CD4-positive, alpha-beta T cell (primary cell): ENCODE measurements around the gene RMI1. TPM values are rescaled to one million over a fixed set of nuclear protein-coding genes. Genes with fewer than 3 reads are reported as not detected.

ENCODE experiments used
- ATAC-seq: fragments of 200-7000 bp; cut with Tn5 transposase; one replicate; pipeline ENCODE4 v1.10.0; 2022; ENCODE audit warnings: mild to moderate bottlenecking; ENCODE audit not compliant: poor library complexity
- CTCF ChIA-PET: fragments of 350-600 bp; sonication (Branson Sonifier 250); formaldehyde crosslinking; loops from one replicate; lab custom pipeline; 2021; ENCODE audit warnings: antibody characterized with exemption, inconsistent platforms; lab: Charles Lee
- POLR2A ChIA-PET: fragments of 350-600 bp; sonication (Branson Sonifier 250); formaldehyde crosslinking; loops from one replicate; lab custom pipeline; 2021; ENCODE audit warnings: antibody characterized with exemption, inconsistent platforms; lab: Charles Lee
- DNase-seq, 14 experiments: peaks; one replicate each; pipeline ENCODE4 v3.0.0-alpha.2; 2013 to 2020; ENCODE audit warnings: mixed read lengths in 2 of 14
- H3K27ac ChIP-seq, 2 donors: one replicate each; pipeline versions ENCODE4 v1.5.1 to v1.7.0; 2013; ENCODE audit warnings: low read length in 2 of 2, low read depth in 1 of 2, mild to moderate bottlenecking in 1 of 2
- H3K27me3 ChIP-seq, 2 experiments: 1 replicate in 1 of 2; 2 replicates in 1 of 2; pipeline versions ENCODE4 v1.6.1 to v1.7.0; 2013; ENCODE audit warnings: low read length in 2 of 2, control low read depth in 1 of 2, mild to moderate bottlenecking in 1 of 2, moderate library complexity in 1 of 2; ENCODE audit not compliant: insufficient read depth in 2 of 2, control insufficient read depth in 1 of 2
- H3K36me3 ChIP-seq: one replicate; pipeline ENCODE4 v1.6.1; 2013; ENCODE audit warnings: low read length, control low read depth; ENCODE audit not compliant: insufficient read depth
- H3K4me1 ChIP-seq: one replicate; pipeline ENCODE4 v1.6.1; 2013; ENCODE audit warnings: low read length, control low read depth; ENCODE audit not compliant: insufficient read depth
- H3K4me3 ChIP-seq: one replicate; pipeline ENCODE4 v1.5.1; 2013; ENCODE audit warnings: mild to moderate bottlenecking, low read length, moderate library complexity
- H3K9me3 ChIP-seq, 2 experiments: 1 replicate in 1 of 2; 2 replicates in 1 of 2; pipeline versions ENCODE4 v1.6.1 to v1.7.0; 2013; ENCODE audit warnings: low read length in 2 of 2, mild to moderate bottlenecking in 2 of 2, control low read depth in 1 of 2, moderate library complexity in 1 of 2; ENCODE audit not compliant: control insufficient read depth in 1 of 2, insufficient read depth in 1 of 2
- H3K27ac Mint-ChIP-seq: one replicate; pipeline ENCODE4 v1.8.0; 2020; ENCODE audit warnings: mixed read lengths
- H3K27me3 Mint-ChIP-seq: one replicate; pipeline ENCODE4 v1.8.0; 2021; ENCODE audit warnings: mixed read lengths
- H3K36me3 Mint-ChIP-seq: one replicate; pipeline ENCODE4 v1.8.0; 2021; ENCODE audit warnings: low read depth, mixed read lengths
- H3K4me1 Mint-ChIP-seq: one replicate; pipeline ENCODE4 v1.8.0; 2021; ENCODE audit warnings: low read depth, mixed read lengths
- H3K4me3 Mint-ChIP-seq: one replicate; pipeline ENCODE4 v1.8.0; 2020; ENCODE audit warnings: mild to moderate bottlenecking, mixed read lengths
- H3K9me3 Mint-ChIP-seq: one replicate; pipeline ENCODE4 v1.8.0; 2020; ENCODE audit warnings: mixed read lengths
- intact Hi-C, 2 experiments: fragments of 100-400 bp; cut with DNase I in 1 of 2; cut with micrococcal nuclease in 1 of 2; formaldehyde crosslinking; loops; one replicate each; pipeline versions ENCODE4 v1.15.1 to v1.9.0; 2023 to 2025; cut with DNase I, micrococcal nuclease
- total RNA-seq, 174 experiments: library from RNA in 2 of 174; stranded (reverse) in 2 of 174; gene quantifications; one replicate each; pipeline ENCODE4 v1.2.3 and lab custom pipeline; 2021 to 2026
- TF ChIP-seq, protein P1 (sequence below): fragments of 200-600 bp; IDR thresholded peaks from one replicate; pipeline ENCODE4 v1.8.0; 2022; ENCODE audit warnings: antibody characterized with exemption, mild to moderate bottlenecking

The RMI1 gene
- total RNA-seq, 2 experiments from 2014 or later = 0.66 to 1.2 TPM

DNA sequence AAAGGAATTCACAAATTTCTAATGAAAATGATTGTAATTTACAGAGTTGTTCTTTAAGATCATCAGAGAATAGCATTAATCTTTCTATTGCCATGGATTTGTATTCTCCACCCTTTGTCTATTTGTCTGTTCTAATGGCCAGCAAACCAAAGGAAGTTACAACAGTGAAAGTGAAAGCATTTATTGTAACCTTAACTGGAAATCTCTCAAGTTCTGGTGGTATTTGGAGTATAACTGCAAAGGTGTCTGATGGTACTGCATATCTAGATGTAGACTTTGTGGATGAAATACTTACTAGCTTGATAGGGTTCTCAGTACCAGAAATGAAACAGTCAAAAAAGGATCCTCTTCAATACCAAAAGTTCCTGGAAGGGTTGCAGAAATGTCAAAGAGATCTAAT lies 21.7 kb downstream of the RMI1 start:
- TF ChIP-seq, protein P1, sequence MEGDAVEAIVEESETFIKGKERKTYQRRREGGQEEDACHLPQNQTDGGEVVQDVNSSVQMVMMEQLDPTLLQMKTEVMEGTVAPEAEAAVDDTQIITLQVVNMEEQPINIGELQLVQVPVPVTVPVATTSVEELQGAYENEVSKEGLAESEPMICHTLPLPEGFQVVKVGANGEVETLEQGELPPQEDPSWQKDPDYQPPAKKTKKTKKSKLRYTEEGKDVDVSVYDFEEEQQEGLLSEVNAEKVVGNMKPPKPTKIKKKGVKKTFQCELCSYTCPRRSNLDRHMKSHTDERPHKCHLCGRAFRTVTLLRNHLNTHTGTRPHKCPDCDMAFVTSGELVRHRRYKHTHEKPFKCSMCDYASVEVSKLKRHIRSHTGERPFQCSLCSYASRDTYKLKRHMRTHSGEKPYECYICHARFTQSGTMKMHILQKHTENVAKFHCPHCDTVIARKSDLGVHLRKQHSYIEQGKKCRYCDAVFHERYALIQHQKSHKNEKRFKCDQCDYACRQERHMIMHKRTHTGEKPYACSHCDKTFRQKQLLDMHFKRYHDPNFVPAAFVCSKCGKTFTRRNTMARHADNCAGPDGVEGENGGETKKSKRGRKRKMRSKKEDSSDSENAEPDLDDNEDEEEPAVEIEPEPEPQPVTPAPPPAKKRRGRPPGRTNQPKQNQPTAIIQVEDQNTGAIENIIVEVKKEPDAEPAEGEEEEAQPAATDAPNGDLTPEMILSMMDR = no peak
- intact Hi-C loops = no loop called here
- H3K4me3 Mint-ChIP-seq = no peak overlapping the region
- H3K36me3 Mint-ChIP-seq = peaks cover 10% of the 10 kb centered on the region
- H3K4me1 Mint-ChIP-seq = peaks cover 17% of the 10 kb centered on the region
- peak in 2 of 14 experiments; percentile 11 to 54 for DNase-seq
- H3K4me1 ChIP-seq = no peaks in the 10 kb centered on the region
- no peak overlapping the region for H3K4me3 ChIP-seq
- peaks cover 5% of the 10 kb centered on the region for H3K36me3 ChIP-seq
- CTCF ChIA-PET = no interaction called here
- no peaks in the 10 kb centered on the region for H3K27me3 Mint-ChIP-seq
- no peaks in the 10 kb centered on the region for H3K9me3 ChIP-seq
- POLR2A ChIA-PET = interaction anchor here (0.6 to 1.8 kb wide), 2 partner anchors 22 to 55 kb away, joined by 3 to 12 read pairs; partner anchors contain the start of genes HNRNPK and RMI1
- no peaks in the 10 kb centered on the region for H3K9me3 Mint-ChIP-seq
- no peaks in the 10 kb centered on the region for H3K27me3 ChIP-seq
- ATAC-seq = no peak
- no peak overlapping the region for H3K27ac ChIP-seq
- H3K27ac Mint-ChIP-seq = no peak overlapping the region

DNA sequence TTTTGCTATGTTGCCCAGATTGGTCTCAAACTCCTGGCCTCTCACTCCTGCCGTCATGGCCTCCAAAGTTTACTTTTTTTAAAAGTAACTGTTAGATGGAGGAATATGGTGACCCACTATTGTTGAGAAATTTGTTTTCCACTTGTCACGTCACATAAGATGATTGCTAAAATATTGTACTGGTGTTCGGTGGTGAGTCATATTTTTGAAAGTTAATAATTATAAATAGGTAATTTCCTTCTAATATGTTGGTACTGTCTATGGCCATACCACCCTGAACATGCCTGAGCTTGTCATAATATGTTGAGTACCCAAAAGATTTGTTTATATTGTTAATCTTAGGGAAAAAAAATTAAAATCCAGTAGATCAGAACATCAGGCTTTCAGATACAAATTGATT lies 22.6 kb downstream of the RMI1 start:
- ATAC-seq = no peak
- H3K4me1 Mint-ChIP-seq = peaks cover 17% of the 10 kb centered on the region
- no peaks in the 10 kb centered on the region for H3K27me3 Mint-ChIP-seq
- intact Hi-C loops = no loop called here
- POLR2A ChIA-PET = interaction anchor here (1.8 kb wide), 1 partner anchor 23 kb away, joined by 12 read pairs; the partner anchor contains the start of genes HNRNPK and RMI1
- no peak overlapping the region for H3K4me3 Mint-ChIP-seq
- CTCF ChIA-PET = no interaction called here
- H3K36me3 Mint-ChIP-seq = peaks cover 10% of the 10 kb centered on the region
- Histone ChIP-seq H3K9me3 (no peaks in the 10 kb centered on the region), H3K4me1 (no peaks in the 10 kb centered on the region), H3K4me3 (no peak overlapping the region), H3K36me3 (peaks cover 5% of the 10 kb centered on the region), H3K27ac (no peak overlapping the region), H3K27me3 (no peaks in the 10 kb centered on the region)
- no peak overlapping the region for H3K27ac Mint-ChIP-seq
- no peak for DNase-seq
- TF ChIP-seq, protein P1 = no peak
- no peaks in the 10 kb centered on the region for H3K9me3 Mint-ChIP-seq

- H3K27ac ChIP-seq = no peak overlapping the region
- intact Hi-C loops = no loop called here
- Mint-ChIP-seq H3K4me3 (no peak overlapping the region), H3K27me3 (no peaks in the 10 kb centered on the region), H3K27ac (no peak overlapping the region), H3K36me3 (no peaks in the 10 kb centered on the region), H3K9me3 (no peaks in the 10 kb centered on the region), H3K4me1 (no peaks in the 10 kb centered on the region)
- no peaks in the 10 kb centered on the region for H3K9me3 ChIP-seq
- ChIA-PET POLR2A (interaction anchor here (0.9 to 1.2 kb wide), 2 partner anchors 24 to 28 kb away, joined by 3 read pairs; partner anchors contain the start of gene HNRNPK), CTCF (no interaction called here)
- DNase-seq (no peak), ATAC-seq (no peak)
- H3K4me1 ChIP-seq = no peaks in the 10 kb centered on the region
- H3K36me3 ChIP-seq = no peaks in the 10 kb centered on the region
- no peaks in the 10 kb centered on the region for H3K27me3 ChIP-seq
- no peak overlapping the region for H3K4me3 ChIP-seq
- TF ChIP-seq, protein P1 = no peak
These were observed 27.1 kb downstream of the RMI1 start for GRCh38 chr9:84007662-84008061.
